Fibroblast of lung (primary cell): ENCODE results near the gene IL1RAPL2.

Experiments
- CTCF ChIP-seq, 2 donors: IDR thresholded peaks in 1 of 2; conservative IDR thresholded peaks in 1 of 2; 1 replicate in 1 of 2; 2 replicates in 1 of 2; pipeline ENCODE4 v1.5.1; 2011 to 2012; ENCODE audit warnings: low read length in 2 of 2, control low read depth in 1 of 2, inconsistent platforms in 1 of 2, low read depth in 1 of 2, mild to moderate bottlenecking in 1 of 2
- EZH2 ChIP-seq: IDR thresholded peaks from 2 replicates; pipeline ENCODE4 v1.5.1; 2012; ENCODE audit warnings: low read length, control low read depth, mild to moderate bottlenecking; ENCODE audit errors: missing control alignments

- no peak for TF ChIP-seq CTCF (conservative IDR thresholded peaks at IDR 0.05 in 1 of 2, IDR thresholded peaks at IDR 0.05 in 1 of 2; ENCODE audit: low read depth in 1 of 2, low read length in 2 of 2)
- no peak for TF ChIP-seq EZH2
Measured at GRCh38 chrX:105018865-105019264, 452.9 kb downstream of the IL1RAPL2 start.
